HepG2 (cell line): ENCODE measurements around the gene AQP7. TPM values are rescaled to one million over a fixed set of nuclear protein-coding genes. Genes with fewer than 3 reads are reported as not detected.
"Not testable (repeated sequence)": the region's sequence is repeated elsewhere in the genome, so short reads cannot be mapped to it uniquely, and the experiment has no call there.

ENCODE experiments used
- ATAC-seq: fragments of 200-7000 bp; cut with Tn5 transposase; 3 replicates; pipeline ENCODE4 v1.9.1; 2020; ENCODE audit warnings: mild to moderate bottlenecking, moderate library complexity
- BruUV-seq: library from RNA; stranded (reverse); fragments of 400-500 nt; replicated peaks from 2 replicates; lab custom pipeline; 2021; lab: Mats Ljungman, UMichigan
- CTCF ChIA-PET: fragments of 300-600 bp; formaldehyde crosslinking; extraction: SDS; loops from one replicate; lab custom pipeline; 2021; ENCODE audit warnings: low total read pairs, inconsistent platforms, low intra/inter-chr PET ratio; lab: Yijun Ruan, JAX
- POLR2A ChIA-PET: fragments of 350-600 bp; sonication (Branson Sonifier 250); formaldehyde crosslinking; loops from one replicate; lab custom pipeline; 2020; ENCODE audit warnings: antibody characterized with exemption, inconsistent platforms; lab: Yijun Ruan, JAX
- DNase-seq: peaks from one replicate; pipeline ENCODE4 v3.0.0-alpha.2; 2015; ENCODE audit warnings: low spot score
- FAIRE-seq: peaks from 3 replicates; lab custom pipeline; 2011; peaks lifted over from hg19 to GRCh38; lab: Jason Lieb, UNC
- H2AFZ ChIP-seq: one replicate; pipeline ENCODE4 v1.6.1; 2011; ENCODE audit warnings: low read length, inconsistent platforms
- H3K27ac ChIP-seq: fragments of 300-600 bp; 3 replicates; pipeline ENCODE4 v1.8.0; 2011; ENCODE audit warnings: mixed run types, mild to moderate bottlenecking, mixed read lengths, low read length, inconsistent platforms; ENCODE audit not compliant: insufficient read depth; ENCODE audit errors: extremely low read length
- H3K27me3 ChIP-seq, 2 experiments: fragments of 200-600 bp in 1 of 2; 2 replicates in 1 of 2; 3 replicates in 1 of 2; pipeline versions ENCODE4 v1.6.0 to v1.8.0; 2011; ENCODE audit warnings: low read length in 2 of 2, mild to moderate bottlenecking in 2 of 2, moderate library complexity in 2 of 2, inconsistent platforms in 1 of 2; ENCODE audit not compliant: insufficient read depth in 2 of 2, control insufficient read depth in 1 of 2
- H3K36me3 ChIP-seq, 2 experiments: fragments of 200-600 bp in 1 of 2; replicated peaks in 1 of 2; 2 replicates in 1 of 2; 3 replicates in 1 of 2; pipeline versions ENCODE4 v1.5.1 to v1.8.0; 2011; ENCODE audit warnings: low read length in 2 of 2, inconsistent platforms in 1 of 2; ENCODE audit not compliant: insufficient read depth in 2 of 2, control insufficient read depth in 1 of 2
- H3K4me1 ChIP-seq: 2 replicates; pipeline ENCODE4 v1.5.1; 2012; ENCODE audit warnings: low read length, inconsistent platforms; ENCODE audit not compliant: insufficient read depth
- H3K4me2 ChIP-seq: 2 replicates; pipeline ENCODE4 v1.6.0; 2011; ENCODE audit warnings: low read depth, low read length, inconsistent platforms
- H3K4me3 ChIP-seq, 3 experiments: fragments of 200-600 bp in 1 of 3; sonication (generic), shearing (Covaris generic) in 1 of 3; replicated peaks in 1 of 3; 2 replicates each; pipeline ENCODE4 v1.5.1; 2011 to 2016; ENCODE audit warnings: low read length in 3 of 3, inconsistent platforms in 2 of 3, low read depth in 2 of 3, mild to moderate bottlenecking in 2 of 3, control low read depth in 1 of 3, mixed read lengths in 1 of 3; ENCODE audit not compliant: insufficient read depth in 1 of 3
- H3K79me2 ChIP-seq: one replicate; pipeline ENCODE4 v1.6.1; 2011; ENCODE audit warnings: low read length, inconsistent platforms; ENCODE audit not compliant: insufficient read depth
- H3K9ac ChIP-seq: 2 replicates; pipeline ENCODE4 v1.6.0; 2011; ENCODE audit warnings: mild to moderate bottlenecking, low read depth, low read length, inconsistent platforms; ENCODE audit not compliant: insufficient read depth
- H3K9me3 ChIP-seq: 2 replicates; pipeline ENCODE4 v1.5.1; 2012; ENCODE audit warnings: mild to moderate bottlenecking, low read length
- H4K20me1 ChIP-seq: 2 replicates; pipeline ENCODE4 v1.6.0; 2011; ENCODE audit warnings: inconsistent platforms, mild to moderate bottlenecking, low read length, moderate library complexity; ENCODE audit not compliant: insufficient read depth
- FOSL2 ChIP-seq: sonication (generic); formaldehyde crosslinking; IDR thresholded peaks from 2 replicates; pipeline ENCODE4 v1.4.0; 2020; ENCODE audit warnings: missing genetic modification reagents
- GATAD2A ChIP-seq: IDR thresholded peaks from 2 replicates; pipeline ENCODE4 v1.6.1; 2016
- HDAC1 ChIP-seq: sonication (generic); formaldehyde crosslinking; IDR thresholded peaks from 2 replicates; pipeline ENCODE4 v1.5.1; 2020; ENCODE audit warnings: mild to moderate bottlenecking, missing genetic modification reagents
- HOMEZ ChIP-seq: IDR thresholded peaks from 2 replicates; pipeline ENCODE4 v1.6.1; 2016; ENCODE audit warnings: low read depth
- MAFF ChIP-seq: IDR thresholded peaks from 2 replicates; pipeline ENCODE4 v1.6.1; 2011; ENCODE audit warnings: low read depth, low read length, improper control_type of control experiment
- NONO ChIP-seq, 2 experiments: fragments of 450-650 bp in 1 of 2; sonication (generic) in 1 of 2; formaldehyde crosslinking in 1 of 2; IDR thresholded peaks in 1 of 2; conservative IDR thresholded peaks in 1 of 2; 2 replicates each; pipeline versions ENCODE4 v1.6.1 to v1.8.0; 2017 to 2022; ENCODE audit warnings: mild to moderate bottlenecking in 1 of 2, missing genetic modification reagents in 1 of 2, moderate library complexity in 1 of 2
- POLR2A ChIP-seq, 2 experiments: IDR thresholded peaks; 2 replicates each; pipeline ENCODE4 v1.6.1; 2011; ENCODE audit warnings: low read depth in 2 of 2, low read length in 2 of 2, mild to moderate bottlenecking in 1 of 2, moderate library complexity in 1 of 2; ENCODE audit not compliant: insufficient read depth in 1 of 2
- SALL1 ChIP-seq: sonication (generic); formaldehyde crosslinking; IDR thresholded peaks from 2 replicates; pipeline ENCODE4 v1.8.0; 2022; ENCODE audit warnings: mild to moderate bottlenecking, missing genetic modification reagents
- TFAP4 ChIP-seq: sonication (generic); IDR thresholded peaks from 2 replicates; pipeline ENCODE4 v1.6.1; 2016; ENCODE audit warnings: low read depth, borderline replicate concordance
- ZNF292 ChIP-seq: sonication (generic); formaldehyde crosslinking; IDR thresholded peaks from 2 replicates; pipeline ENCODE4 v1.8.1; 2022; ENCODE audit warnings: mild to moderate bottlenecking, low read depth, missing genetic modification reagents, borderline replicate concordance
- ZNF687 ChIP-seq: sonication (generic); formaldehyde crosslinking; IDR thresholded peaks from 2 replicates; pipeline ENCODE4 v1.5.1; 2020; ENCODE audit warnings: mild to moderate bottlenecking, missing genetic modification reagents, moderate library complexity
- ZNF800 ChIP-seq: sonication (generic); formaldehyde crosslinking; IDR thresholded peaks from 2 replicates; pipeline ENCODE4 v1.4.0; 2020; ENCODE audit warnings: missing genetic modification reagents
- WGBS: methylation state at CpG from one replicate; pipeline ENCODE4 v1.1.6; 2017; ENCODE audit warnings: low lambda C conversion rate; 5-methylcytosine and 5-hydroxymethylcytosine counted together
- in situ Hi-C: cut with HindIII; loops from 2 replicates; pipeline ENCODE4 v1.10.0; 2017; ENCODE audit warnings: low pct_unique_long_range_greater_than_20kb; ENCODE audit not compliant: extremely low pct_ligation_motif_present
- intact Hi-C: fragments of 100-400 bp; cut with micrococcal nuclease; formaldehyde crosslinking; loops from one replicate; pipeline ENCODE4 v1.10.0; 2022; ENCODE audit not compliant: unreplicated experiment
- polyA plus RNA-seq, 8 experiments: library from polyadenylated mRNA; depleted of rRNA in 3 of 8; stranded (reverse) in 7 of 8; unstranded in 1 of 8; fragments of >200 nt; fragmentation: Illumina TruSeq in 4 of 8; extraction: Trizol in 4 of 8; gene quantifications; 2 replicates each; pipeline versions ENCODE4 v1.2.1 to v1.2.3, GENCODE V29; 2011 to 2016; ENCODE audit warnings: low read depth in 4 of 8, missing spikeins in 1 of 8, mixed read lengths in 1 of 8; ENCODE audit not compliant: insufficient read depth in 1 of 8
- total RNA-seq, 5 experiments: library from RNA; depleted of rRNA; stranded (reverse); fragments of >200 nt; fragmentation: Illumina TruSeq; extraction: Trizol; gene quantifications; 2 replicates each; pipeline ENCODE4 v1.2.3, GENCODE V29; 2016; ENCODE audit warnings: low read depth in 1 of 5

Gene AQP7
- total and polyA plus RNA-seq, 2 of the 13 experiments (the other 11 are each of a cell fraction or from before 2014, with no cell fraction given) = 1.9 to 2.1 TPM

GRCh38 chr9:33395159-33395879 is 7.0 kb downstream of the AQP7 start:
- 2% methylated on average over 12 of the region's 15 CpGs for WGBS
- H3K27ac ChIP-seq; H3K27me3 ChIP-seq; H3K79me2 ChIP-seq; H2AFZ ChIP-seq; H3K36me3 ChIP-seq; H4K20me1 ChIP-seq; CTCF ChIA-PET; BruUV-seq; H3K9me3 ChIP-seq; in situ Hi-C loops; TF ChIP-seq NONO (IDR thresholded peaks at IDR 0.05): not testable (repeated sequence)
- Histone ChIP-seq H3K9ac (peak overlapping the region; percentile 58; the same call in 1 of the 2 replicates), H3K4me2 (peak overlapping the region; percentile 94), H3K4me1 (peaks cover 51% of the 10 kb centered on the region), H3K4me3 (peak overlapping the region; percentile 18 to 63 (median 26); a peak in 5 of 6 replicates)
- ATAC-seq (peak; percentile 55; the same call in 2 of the 3 replicates), DNase-seq (peak; percentile 72), FAIRE-seq (peak; percentile 67)
- POLR2A ChIA-PET = interaction anchor here (1.0 to 1.7 kb wide), 6 partner anchors 8 to 105 kb away, joined by 3 to 6 read pairs (median 4); partner anchors contain the start of genes NFX1 and NOL6
- intact Hi-C loops = loop anchor here (2.0 kb wide), 1 partner anchor 15 kb away; no protein-coding TSS in a partner anchor
- TF ChIP-seq MAFF (0 out of 2 replicates have a peak, but pooled peaks have one; percentile 35), POLR2A (IDR thresholded peaks at IDR 0.05; ENCODE audit: insufficient read depth in 1 of 2, low read depth in 2 of 2, low read length in 2 of 2) (peak in 1 of 2 experiments; percentile 39; a peak in 1 of 4 replicates), ZNF687 (CRISPR knock-in tag) (peak; percentile 71), GATAD2A (0 out of 2 replicates have a peak, but pooled peaks have one; percentile 21), ZNF800 (0 out of 2 replicates have a peak, but pooled peaks have one; percentile 44), SALL1 (CRISPR knock-in tag) (peak; percentile 70), FOSL2 (CRISPR knock-in tag) (0 out of 2 replicates have a peak, but pooled peaks have one; percentile 11), HOMEZ (CRISPR knock-in tag) (0 out of 2 replicates have a peak, but pooled peaks have one; percentile 27), HDAC1 (CRISPR knock-in tag) (peak; percentile 72), ZNF292 (CRISPR knock-in tag) (peak; percentile 41; the same call in 1 of the 2 replicates), NONO (CRISPR knock-in tag; conservative IDR thresholded peaks at IDR 0.05) (peak; percentile 35; the same call in 1 of the 2 replicates), TFAP4 (peak; percentile 87; the same call in 1 of the 2 replicates)
